HG02973 (cell line): Measurements from ENCODE around the gene TTC13.

Source experiments
- ATAC-seq: cut with Tn5 transposase; IDR thresholded peaks from one replicate; pipeline ENCODE4 v1.9.1; 2021; ENCODE audit warnings: moderate library complexity; ENCODE audit not compliant: unreplicated experiment

The TTC13 gene

DNA sequence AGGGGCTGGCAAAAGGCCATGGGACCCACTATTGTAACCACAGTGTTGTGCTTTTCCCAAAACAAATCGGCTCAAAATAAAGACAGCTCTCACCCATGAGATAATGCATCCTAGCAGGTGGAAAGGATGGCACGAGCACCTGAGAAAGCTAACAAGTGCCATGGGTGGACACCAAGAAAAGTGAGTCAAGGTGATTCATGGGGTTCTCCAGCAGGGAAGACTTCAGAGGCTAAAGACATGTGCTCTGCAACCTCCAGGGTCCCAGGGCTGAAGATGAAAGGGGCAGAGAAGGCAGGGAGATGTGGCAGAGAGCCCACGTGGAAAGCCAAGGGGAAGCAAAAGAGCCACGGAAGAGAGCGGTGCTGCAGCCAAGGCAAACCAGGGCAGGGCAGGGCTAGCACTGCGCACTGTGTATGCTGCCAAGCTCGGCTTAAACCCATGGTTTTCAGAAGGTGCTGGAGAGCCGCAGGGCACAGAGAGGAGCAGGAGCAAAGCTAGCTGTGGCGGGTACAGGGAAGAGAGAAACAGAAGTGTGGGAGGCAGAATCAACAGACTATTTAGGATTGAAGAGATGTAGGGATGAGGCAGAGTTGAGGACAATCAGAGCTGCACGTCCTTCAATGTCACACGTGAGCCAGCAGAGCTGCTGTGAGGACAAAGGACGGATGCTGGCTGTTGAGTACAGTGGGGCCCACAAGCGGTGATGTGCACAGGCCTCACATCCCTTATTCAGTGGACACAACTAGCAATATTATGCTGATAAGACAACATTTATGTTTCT lies 68.5 kb downstream of the TTC13 start:
- no peak for ATAC-seq

DNA sequence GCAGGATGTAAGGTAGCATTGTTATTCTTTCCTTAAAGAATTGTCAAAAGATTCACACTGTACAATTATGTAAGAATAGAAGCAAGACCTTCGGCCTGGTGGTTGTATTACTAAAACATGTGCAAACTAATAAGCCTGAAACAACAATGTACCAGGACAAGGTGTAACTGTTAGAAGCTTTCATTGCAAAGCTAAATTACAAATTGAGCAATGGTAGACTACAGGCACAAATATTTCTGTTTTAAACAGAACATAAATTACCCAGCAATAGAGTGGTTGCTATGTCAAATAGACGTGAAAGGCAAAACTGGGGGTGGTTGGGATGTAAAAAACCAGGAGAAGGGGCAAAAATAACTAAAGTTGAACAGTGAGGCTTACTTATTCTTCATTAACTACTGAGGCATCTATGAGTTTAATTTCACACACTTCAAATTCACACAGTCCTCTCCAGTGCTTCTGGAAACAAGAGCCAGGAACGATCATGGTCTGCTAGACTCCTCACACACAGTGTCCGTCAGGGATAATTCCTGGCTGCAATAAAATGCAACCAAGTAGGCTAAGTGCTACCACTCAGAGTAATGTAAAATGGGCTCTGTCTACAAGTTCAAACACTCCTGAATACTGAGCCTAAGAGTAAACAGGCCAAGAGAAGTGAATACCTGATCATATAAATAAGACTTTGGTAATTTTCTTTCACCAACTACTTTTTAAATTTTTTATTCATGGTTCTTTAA lies 71.0 kb downstream of the TTC13 start:
- ATAC-seq: no peak

DNA sequence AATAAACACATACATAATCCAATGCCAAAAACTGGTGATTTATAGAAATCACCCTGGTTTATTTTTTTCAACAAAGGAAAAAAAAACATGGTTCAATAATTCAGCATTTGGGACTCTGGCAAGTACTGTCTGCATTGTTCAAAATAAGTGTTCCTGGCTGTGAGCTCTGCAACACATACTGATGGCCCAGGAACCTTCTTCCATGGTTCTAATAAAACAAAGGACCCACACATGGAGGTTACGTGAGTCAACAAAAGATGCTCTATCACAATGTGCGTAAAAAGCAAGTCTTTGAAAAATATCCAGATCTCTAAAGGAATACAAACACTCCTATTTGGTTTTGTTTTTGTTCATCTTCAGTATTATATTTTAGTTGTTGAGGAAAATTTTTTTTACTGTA lies 72.4 kb downstream of the TTC13 start:
- no peak for ATAC-seq

DNA sequence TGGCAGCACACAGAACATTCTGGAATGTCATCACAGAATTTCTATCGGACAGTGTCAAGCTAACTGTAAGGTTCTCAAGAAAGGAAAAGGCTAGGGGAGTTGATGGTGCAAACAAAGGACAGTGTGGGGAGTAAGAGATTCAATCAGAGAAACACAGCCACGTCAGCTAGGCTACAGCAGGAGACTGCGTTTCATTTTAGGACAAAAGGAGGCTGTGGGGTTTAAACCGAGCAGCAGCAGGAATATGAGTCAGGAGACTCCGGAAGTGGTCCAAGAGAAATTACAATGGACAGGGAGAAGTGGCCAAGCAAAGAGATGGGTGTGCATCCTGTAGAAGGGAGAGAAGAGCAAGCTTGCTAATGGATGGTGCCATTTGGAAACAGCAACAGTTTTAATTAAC lies 72.9 kb downstream of the TTC13 start:
- ATAC-seq: no peak

DNA sequence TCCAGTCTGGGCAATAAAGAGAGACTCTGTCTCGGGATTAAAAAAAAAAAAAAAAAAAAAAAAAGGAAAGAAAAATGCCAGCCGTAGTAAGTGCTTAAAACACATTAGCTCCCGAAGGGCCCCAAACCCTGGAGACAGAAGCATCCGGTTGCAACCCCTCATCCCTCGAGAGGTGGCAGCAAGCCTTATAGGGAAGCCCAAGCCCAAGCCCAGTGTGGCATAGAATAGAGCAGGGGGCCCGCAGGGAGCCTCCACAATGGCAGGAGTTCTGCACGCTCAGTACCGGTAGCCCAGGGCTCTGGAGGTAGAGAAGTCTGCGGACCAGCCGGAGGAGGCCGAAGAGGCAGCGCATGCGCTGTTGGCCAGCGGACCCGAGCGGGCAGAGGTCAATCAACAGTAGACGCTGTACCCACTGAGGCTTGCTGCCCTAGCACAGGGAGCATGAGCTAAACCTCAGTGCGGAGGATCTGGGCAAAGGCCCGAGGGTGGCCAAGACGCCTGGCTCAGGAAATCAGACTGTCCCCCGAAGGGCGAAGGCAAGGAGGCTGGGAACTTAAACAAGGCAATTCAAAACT lies 76.2 kb downstream of the TTC13 start:
- no peak for ATAC-seq

DNA sequence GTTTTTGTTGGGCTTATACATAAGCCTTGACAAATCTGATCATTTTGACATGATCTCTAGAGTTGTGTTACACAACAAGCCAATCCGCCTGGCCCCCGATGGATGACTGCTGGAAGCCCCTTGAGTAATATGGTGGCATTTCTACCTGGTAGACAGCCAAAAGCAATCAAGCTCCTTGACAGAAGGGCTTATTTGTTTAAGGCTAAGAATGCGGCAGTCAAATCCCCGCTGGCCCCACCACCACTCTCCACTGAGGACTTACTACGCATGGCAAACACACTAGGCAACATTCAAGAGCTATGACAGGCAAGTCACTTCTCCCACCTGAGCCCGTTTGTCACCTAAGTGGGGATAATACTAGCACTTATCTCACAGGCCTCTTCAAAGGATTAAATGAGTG lies 77.0 kb downstream of the TTC13 start:
- no peak for ATAC-seq

DNA sequence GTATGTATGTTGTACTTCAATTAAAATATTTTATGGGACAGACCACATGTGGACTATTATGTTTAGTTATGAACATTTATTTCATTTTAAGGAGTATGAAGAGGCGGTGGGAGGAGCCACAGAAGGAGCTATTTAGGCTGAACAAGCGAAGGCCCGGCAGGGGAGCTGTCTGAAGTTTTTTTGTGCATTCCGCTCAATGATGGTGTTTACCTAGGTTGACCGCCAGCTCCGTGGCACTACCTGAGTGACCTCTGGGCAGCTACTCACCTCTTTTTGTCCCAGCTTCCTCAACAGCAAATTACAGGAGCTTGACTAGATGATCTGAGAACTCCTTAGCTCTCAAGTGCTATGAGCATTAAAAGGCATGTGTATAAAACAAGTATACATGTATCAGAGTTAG lies 77.7 kb downstream of the TTC13 start:
- no peak for ATAC-seq

DNA sequence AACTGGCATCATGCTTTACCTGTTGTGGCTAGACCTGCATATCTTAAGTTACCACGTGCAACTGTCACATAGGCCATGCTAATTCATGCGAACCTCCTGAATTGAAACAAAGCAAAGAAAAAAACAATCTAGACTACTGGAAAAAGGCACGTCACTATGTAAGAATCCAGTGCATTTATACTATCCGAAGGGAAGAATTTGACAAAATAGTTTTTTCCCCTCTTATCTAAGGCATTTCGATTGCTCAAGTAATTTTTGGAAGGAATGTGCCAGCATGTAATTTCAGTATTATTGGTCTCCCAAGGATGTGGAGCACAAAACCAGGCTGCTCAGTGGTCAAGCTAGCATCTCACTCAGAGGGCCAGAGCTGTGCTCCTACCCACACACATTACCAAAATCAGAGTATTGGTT lies 78.8 kb downstream of the TTC13 start:
- no peak for ATAC-seq

DNA sequence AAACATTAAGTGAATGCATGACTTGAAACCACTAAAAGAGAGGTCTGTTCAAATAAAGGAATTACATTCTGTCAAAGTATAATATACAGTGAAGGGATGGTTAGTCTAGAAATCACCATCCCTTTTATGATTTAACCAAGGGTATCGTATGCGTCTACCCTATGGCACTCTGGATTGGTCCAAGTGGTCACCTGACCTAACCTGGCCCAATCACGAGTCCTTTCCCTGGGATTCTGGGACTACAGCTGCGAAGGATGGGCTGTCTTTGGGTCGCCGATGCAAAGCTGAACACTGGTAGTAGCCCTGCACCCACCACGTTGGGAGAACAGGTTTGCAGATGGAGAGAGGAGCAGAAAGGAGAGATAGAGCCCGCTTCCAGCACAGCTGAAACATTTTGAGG lies 79.9 kb downstream of the TTC13 start:
- ATAC-seq: no peak

DNA sequence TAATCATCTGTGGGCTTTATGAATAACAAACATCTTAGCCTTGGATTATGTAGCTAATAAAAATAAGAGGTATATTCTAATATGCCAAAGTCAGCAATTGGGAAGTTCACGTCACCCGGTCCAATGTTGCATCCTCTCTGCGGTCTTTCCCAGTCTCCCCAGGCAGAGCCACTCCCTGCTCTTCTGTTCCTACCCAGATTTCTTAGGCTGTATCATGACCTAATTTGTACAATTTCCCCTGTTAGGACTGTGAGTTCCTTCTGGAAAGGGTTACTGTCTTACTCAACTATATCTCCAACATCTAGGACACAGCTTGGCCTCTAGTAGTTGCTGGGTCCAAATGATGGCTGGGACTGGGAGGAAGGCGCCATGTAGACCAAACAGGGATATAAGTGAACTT lies 80.5 kb downstream of the TTC13 start:
- ATAC-seq: no peak

DNA sequence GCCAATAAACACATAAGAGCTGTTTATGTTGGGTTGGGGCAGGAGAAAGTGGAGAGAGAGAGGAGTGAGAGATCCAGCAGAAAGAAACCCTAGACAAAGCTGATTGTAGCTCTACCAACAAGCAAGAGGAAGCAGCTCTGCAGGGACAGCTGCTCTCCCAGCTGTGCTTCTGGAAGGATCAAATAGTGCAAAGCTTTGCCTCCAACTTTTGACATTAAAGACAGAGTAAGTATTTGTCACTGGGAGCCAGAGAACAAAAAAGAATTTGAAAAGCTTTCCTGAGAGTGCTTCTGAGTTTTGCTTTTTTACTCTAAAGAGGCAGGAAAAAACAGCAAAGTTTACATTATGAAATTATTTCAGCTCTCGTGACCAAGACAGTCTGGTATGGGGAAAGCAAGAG lies 81.9 kb downstream of the TTC13 start:
- no peak for ATAC-seq

DNA sequence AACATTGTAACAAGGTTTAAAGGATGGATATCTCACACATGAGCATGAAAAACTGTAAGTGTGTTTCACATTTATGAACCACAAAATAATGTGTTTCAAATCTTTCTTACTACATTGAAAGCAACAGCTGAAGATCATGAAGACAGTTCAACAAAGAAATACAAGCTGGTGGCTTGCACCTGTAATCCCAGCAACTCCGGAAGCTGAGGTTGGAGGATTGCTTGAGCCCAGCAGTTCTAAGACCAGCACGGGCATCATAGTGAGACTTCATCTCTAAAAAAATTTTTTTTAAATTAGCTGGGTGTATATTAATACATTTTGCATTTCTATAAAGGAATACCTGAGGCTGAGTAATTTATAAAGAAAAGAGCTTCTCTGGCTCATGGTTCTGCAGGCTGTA lies 83.2 kb downstream of the TTC13 start:
- ATAC-seq: no peak

DNA sequence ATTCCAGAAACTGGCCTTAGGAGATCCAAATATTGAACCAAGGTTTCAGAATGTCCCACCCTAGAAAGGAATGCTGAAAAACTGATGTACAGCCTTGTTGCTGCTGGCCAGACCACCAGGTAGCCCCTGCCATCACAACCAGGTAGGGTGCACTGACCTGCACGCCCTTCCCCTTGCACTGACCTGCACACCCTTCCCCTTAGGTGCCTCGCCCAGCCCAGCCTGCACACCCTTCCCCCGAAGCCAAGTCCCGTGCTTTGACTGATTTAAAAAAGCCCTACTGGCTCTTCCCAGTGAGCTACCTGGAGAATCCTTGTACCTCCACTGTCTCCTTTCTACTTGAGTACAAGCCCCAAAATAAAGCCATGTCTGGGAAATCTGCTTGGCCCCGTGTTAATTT lies 84.0 kb downstream of the TTC13 start:
- no peak for ATAC-seq

DNA sequence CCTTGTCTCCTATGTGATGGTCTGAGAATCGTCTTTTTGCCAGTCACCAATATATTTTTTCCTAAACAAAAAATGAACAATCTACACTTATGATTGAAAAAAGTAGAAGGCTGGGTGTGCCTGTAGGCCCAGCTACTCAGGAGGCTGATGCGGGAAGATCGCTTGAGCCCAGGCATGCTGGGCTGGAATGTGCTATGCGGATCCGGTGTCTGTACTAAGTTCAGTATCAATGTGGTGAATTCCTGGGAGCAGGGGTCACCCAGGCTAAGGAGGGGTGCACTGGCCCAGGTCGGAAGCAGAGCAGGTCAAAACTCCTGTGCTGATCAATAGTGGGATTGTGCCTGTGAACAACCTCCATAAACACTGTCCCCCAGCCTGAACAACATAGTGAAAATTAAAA lies 84.6 kb downstream of the TTC13 start:
- ATAC-seq: no peak

DNA sequence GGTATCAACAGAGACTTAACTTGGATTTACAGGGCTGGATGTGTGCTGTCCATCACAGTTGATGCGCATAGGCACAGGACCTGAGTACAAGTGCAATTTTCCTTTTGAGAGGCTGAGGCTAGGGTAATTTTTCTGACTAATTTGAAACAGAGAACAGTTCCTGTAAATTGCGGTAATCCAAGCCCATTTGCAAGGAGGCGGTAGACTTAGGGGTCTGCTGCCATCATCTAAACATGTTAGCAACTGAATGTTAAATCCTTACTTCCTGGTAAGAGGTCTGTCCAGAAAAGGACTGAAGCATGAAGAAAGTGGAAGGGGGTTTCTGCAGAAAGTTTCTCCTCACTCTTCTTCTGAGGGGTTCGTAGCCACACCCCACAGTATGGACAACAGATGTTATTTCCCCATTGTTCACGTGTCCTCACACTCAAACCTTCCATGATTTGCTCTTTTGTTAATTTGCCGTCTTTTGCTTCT lies 86.6 kb downstream of the TTC13 start:
- peak; percentile 74 for ATAC-seq

DNA sequence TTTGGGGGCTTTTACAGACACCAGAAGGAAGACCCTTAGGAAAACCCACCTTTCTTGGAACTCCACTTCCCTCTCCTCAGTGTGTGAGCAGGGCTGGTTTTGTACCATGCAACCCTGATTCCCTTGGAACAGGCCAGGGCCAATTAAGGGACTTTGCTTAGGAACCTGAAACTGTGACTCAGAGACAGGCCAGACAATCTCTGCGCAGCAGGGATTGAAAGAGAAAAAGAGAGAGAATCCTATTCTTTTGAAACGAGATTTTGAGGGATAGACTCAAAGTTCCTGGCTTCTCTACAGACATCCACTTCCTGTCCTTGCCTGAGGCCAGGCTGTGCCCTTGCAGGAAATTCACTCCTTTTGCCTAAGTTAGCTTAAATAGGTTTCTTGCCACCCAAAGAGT lies 87.2 kb downstream of the TTC13 start:
- no peak for ATAC-seq

DNA sequence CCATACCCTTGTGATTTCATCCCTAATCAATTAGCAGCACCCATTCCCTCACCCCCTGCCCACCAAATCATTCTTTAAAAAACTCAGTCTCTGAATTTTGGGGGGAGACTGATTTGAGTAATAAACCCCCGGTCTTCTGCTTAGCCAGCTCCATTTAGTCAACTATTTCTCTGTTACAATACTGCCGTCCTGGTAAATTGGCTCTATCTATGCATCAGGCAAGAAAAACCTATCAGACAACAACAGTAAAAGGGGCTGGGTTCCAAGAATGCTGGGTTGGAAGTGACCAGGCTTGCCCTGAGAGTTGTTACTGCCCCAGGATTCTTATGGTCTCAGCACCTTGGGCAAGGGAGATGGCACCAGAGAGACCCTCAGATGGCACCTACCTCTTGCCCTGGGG lies 94.0 kb downstream of the TTC13 start:
- no peak for ATAC-seq

DNA sequence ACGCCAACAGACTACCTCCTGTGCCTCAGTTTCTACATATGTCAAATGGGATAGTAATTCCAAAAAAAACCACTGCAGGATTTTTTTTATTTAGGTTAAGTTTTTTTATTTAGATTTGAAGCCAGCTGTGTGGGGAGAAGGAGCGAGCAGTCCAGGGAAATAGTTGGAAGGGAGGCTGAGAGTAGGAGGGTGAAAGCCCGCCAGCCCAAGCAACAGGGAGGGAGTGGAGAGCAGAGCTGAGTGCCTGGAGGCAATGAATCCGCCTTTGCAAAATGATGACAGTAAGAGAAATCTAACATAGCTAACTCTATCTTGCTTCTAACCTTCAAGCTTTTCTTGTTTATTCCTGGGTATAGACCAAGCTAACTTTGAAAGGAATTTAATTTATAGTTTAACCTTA lies 94.7 kb downstream of the TTC13 start:
- ATAC-seq: no peak

DNA sequence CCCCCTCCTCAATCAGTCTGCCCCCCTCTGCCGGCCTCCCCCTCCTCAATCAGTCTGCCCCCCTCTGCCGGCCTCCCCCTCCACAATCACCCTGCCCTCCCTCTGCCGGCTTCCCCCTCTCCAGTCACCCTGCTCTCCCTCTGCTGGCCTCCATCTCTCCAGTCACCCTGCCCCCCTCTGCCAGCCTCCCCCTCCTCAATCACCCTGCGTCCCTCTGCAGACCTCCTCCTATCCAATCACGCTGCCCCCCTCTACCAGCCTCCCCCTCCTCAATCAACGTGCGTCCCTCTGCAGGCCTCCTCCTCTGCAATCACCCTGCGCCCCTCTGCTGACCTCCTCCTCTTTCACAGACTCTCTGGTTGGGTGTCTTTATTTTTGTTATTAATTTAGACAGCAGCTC lies 98.9 kb downstream of the TTC13 start:
- no peak for ATAC-seq

DNA sequence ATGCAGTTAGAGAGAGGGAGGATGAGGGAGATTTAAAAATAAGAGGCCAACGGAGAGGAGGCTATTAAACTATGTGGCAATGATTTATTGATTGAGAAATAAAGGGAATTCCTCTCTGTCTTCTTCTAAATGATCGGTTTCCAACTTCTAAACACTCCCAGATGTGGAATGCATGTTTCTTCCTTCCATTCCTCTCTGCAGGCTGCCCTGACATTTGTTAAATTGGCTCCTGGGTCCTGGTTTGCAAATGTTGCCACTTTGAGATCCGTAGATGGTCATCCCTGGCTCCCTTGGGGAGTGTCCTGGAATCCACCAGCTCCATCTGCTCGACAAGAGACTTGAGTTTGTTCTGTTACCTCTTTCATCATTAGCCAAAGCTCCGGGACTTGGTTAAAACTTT lies 100.1 kb downstream of the TTC13 start:
- ATAC-seq: no peak

DNA sequence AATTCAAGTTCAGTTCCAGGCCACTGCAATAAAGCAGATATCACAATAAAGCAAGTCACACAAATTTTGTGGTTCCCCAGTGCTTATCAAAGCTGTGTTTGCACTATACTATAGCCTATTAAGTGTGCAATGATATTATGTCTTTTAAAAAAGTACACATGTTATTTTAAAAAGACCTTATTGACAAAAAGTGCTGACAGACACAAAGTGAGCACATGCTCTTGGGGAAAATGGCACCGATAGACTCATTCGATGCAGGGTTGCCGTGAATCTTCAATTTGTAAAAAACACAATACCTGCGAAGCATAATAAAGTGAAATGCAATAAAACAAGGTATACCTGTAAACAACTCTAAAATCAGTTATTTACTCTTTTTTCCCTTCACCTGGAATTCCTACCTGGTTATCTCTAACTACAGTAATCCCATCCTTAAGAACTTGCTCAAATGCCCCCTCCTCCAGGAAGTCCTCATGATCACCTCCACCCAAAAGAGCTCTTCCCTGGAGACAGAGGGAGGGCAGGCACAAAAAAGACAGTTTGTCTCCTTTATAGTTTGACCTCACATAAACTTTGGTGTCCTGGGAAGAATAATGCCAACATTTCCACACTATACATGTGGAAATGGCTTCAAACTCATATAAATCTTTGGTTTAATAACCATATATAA lies 100.6 kb downstream of the TTC13 start:
- ATAC-seq: no peak
